ENCODE measurements around the gene RIC8B.

The RIC8B gene

DNA sequence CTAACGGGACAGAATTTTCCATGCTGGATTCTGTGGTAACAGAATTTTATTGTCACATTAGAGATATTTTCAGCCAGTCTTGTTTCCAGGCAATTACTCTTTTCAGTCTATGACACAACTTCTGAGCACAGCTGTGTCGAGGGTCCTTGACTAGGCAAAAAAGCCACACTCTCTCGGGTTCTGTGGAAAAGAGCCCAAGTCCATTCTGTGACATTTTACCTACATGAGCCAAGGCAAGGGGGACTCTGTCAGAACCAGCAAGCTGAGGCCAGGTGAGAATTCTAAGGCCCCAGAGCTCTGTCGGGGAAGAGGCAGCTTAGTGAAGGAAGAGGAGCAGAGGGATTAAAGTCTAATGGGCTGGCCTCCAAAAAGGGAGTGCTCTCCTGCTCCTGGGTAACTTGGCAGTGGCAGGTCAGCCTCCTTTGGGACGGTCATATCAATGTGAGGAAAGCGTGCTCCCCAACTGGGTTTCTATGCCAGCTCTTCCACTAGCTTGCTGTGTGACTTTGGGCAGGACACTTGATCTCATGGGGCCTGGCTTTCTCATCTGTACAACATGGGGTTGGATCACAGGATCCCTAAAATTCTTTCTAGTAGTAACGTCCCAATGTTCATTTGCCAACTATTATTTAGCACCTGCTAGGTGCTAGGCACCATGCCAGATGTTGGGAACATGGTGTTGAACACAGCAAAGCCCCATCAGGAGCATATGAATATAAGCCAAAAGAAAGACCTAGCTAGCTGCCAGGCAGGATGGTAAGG, 16.0 kb upstream of the RIC8B start:
- DNase-seq, result no peak

- no peak for DNase-seq
Measured at GRCh38 chr12:106759526-106760183, 14.8 kb upstream of the RIC8B start.

DNA sequence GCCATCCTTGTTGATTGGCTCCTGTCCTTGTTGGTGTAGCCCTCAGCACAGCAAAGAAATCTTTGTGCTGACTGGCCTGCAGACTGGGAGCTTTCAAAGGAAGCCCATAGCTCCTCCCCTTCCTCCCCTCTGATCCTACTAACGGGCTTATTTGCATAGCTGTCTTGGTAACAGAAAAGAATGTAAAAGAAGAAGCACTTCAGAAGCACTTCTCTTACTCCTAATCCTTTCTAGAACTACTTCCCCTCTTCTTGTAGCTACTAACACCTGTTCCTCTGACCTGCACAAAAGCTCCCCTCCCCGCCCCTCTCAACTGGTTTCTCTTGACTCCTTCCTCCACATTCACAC, 14.3 kb upstream of the RIC8B start:
- DNase-seq, result no peak

- no peak for DNase-seq
Measured at GRCh38 chr12:106764220-106764619, 10.3 kb upstream of the RIC8B start.

GRCh38 chr12:106764738-106765137, 9.7 kb upstream of the RIC8B start:
- DNase-seq, result no peak

DNA sequence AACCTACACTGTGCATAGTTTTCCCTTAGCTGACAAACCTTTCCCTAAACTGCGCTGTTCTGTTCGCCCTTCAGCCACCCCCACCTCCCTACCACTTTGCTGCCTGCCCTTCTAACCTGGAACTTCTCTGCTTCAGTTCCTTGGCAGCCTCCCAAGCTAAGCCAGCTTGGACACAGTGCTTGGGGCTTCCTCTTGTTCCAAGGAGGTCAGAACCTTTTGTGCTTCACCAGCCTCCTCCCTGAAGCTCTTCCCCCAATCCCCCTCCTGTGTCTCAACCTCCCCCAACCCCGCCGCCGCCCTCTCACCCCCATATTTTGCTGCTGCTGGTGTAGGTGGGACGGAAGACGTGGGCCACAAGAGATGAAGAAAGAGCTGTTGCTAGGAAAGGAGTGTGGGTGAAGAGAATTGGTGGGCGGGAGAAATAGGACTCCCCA, 8.1 kb upstream of the RIC8B start:
- DNase-seq, result no peak

DNA sequence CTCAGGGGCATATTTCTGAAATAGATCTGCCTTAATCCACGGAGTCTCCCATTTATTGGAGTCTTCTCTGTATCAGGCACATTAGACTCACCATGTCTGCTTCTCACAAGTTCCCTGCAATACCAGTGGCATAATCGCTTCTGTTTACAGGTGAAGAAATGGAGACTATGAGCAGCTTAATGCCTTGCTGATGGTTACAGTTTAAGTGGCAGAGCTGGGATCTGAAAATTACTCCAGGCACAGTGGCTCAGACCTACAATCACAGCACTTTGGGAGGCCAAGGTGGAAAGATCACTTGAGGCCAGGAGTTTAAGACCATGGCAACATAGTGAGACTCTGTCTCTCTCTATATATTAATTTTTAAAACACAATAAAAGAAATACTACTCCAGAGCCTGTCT, 7.3 kb upstream of the RIC8B start:
- no peak for DNase-seq

DNA sequence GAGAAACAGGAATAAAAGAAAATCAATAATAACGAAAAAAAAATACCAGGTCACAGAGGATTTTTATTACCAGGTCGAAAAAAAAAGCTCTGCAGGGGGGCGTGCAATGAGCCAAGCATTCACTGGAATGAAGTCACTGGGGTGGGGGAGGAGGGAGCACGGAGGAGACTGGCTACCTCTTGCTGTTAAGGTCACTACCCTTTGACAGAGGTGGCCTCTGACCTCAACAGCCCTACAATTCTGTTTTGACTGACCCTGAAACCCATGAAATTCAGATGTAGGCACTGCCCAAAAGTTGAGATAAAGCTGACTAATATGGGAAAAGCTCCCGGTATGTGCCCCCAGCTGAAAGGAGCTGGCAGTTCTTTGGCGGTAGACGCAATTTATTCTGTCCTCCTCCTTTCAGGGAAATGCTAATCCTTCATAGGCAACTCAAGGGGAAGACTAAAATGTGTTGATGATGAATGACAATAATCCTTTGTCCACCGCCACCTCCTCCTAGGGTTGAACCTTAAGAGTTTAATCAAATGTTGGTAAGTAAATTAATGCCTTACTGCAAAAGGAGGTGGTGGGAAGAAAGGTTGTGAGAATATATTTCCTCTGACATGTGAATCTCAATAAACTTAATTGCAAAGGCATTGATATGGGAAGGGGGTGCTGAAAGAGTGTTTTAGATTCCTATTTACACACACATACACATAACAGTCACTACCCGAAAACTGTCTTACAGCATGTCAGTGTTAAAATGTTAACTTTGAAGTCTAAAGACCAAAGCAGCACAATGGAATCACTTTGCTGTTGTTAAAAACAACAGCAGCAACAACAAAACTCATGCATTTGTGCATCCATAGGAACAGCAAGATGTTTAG, 6.3 kb upstream of the RIC8B start:
- DNase-seq, result no peak

DNA sequence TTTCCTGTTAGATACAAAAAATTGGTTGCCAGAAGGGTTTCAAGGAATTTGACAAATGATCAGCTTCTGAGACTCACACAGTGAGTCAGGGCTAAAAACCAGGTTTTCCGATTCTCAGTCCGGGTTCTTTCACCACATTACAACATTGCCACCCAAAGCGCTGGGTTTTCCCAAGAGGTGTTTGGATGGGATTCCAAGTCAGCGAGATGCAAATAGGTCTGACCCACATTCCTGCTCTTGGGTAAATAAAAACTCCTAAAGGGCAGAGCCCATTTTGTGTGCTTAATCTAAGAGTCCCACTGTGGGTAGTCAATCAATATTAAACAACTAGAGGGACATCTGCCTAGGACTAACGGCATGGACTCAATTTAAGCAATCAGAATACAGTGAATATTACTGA, 5.4 kb upstream of the RIC8B start:
- DNase-seq, result no peak

DNA sequence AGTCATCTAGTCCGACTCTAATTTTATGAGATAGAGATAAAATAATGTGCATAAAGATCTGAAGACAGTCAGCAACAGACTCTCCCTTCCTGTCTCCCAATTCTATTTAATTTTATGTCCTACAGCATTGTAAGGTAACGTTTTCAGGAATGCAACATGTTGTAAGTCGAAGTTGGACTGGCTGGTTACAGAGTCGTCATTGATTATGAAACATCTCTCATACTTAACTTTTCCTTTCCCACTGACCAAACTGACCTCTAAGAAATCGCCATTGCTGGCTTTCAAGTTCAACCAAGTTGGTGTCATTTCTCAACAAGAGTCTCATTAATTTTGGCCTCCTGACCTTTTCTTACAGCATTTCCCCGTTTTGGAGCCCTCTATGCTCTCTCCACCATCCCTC, 4.9 kb upstream of the RIC8B start:
- DNase-seq, result no peak

GRCh38 chr12:106771425-106771824, 3.1 kb upstream of the RIC8B start:
- no peak for DNase-seq

- no peak for DNase-seq
Measured at GRCh38 chr12:106773286-106774004, 1.0 kb upstream of the RIC8B start.

DNA sequence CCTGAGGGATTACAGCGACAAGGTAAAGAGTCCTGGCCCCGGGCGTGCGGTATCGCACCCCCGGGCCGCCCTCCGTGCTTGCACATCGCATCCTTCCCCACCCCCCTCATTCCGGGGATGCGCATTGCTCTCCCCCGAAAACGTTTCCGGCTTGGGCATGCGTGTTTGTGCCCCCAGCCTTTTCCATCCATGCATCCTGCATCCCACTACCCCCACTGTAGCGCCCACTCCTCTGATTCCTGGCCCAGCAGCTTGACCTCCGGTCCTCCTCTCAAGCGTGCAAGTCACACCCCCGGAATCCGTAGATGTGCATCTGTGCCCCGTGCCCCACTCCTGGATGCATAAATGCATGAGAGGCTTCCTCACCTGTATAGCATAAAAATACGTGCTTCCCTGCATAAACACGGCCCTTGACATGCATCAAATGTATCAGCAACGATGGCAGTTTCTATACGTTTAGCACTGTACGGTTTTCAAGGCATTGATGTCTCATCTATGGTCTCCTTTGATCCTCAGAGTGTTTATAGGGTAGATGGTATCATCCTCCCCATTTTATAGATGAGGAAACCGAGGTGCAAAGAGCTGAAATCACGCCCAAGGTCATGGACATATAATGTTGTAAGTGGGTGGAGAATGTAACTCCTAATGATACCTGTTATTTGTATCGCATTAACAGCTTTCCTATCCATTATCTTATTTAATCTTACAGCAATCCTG, 484 bp downstream of the RIC8B start:
- no peak for DNase-seq

DNA sequence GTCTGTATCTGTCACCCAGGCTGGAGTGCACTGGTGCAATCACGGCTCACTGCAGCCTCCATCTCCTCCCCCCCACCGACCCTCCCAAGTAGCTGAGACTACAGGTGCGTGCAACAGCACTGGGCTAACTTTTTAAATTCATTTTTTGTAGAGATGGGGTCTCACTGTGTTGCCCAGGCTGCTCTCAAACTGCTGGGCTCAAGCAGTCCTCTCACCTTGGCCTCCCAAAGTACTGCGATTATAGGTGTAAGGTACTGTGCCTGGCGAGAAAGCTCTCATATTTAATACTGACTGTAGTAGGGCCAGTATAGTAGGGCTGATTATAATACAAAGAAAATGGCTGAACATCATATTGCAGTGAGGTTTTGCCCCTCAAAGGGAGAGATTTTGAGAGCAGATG, 2.4 kb downstream of the RIC8B start:
- no peak for DNase-seq

- DNase-seq, result no peak
Measured at GRCh38 chr12:106780010-106780631, 5.6 kb downstream of the RIC8B start.

- DNase-seq, result no peak
Measured at GRCh38 chr12:106782619-106783018, 8.1 kb downstream of the RIC8B start.

DNA sequence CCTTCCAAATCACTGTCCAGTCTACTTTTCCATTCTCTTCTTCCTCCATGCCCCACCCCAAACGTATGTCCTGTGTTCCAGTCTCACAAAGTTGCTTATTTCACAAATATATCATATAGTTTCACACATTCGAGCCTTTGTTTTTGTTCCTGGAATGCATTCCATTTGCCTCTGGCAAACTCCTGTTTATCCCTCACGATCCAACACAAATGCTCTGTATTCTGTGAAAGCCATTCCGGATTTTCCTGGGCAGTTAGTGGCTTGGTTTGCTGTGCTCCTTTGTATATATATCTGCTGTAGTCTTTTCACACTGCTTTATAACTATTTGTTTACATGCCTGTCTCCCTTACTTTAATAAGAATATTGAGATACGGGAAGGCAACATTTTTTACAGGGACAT, 9.0 kb downstream of the RIC8B start:
- DNase-seq, result no peak

DNA sequence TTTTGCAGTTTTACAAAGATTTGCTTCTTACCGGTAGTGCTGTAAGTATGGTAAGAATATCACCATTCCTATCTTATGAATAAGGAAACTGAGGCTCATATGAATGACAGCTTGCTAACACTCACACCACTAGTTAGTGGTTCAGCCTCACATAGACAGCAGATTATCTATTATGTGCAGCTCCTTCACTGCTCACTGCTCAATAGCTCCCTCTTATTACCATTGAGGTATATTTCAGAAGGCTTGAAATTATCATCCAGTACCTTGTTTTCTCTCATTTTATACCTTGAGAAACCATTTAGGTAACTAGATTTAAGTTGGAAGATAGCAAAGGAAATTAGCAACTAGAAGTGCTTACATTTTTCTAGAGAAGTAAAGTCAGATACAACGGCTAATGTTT, 15.5 kb downstream of the RIC8B start:
- DNase-seq, result no peak

GRCh38 chr12:106791531-106791930, 17.0 kb downstream of the RIC8B start:
- DNase-seq, result no peak

GRCh38 chr12:106794369-106794768, 19.9 kb downstream of the RIC8B start:
- DNase-seq, result no peak

DNA sequence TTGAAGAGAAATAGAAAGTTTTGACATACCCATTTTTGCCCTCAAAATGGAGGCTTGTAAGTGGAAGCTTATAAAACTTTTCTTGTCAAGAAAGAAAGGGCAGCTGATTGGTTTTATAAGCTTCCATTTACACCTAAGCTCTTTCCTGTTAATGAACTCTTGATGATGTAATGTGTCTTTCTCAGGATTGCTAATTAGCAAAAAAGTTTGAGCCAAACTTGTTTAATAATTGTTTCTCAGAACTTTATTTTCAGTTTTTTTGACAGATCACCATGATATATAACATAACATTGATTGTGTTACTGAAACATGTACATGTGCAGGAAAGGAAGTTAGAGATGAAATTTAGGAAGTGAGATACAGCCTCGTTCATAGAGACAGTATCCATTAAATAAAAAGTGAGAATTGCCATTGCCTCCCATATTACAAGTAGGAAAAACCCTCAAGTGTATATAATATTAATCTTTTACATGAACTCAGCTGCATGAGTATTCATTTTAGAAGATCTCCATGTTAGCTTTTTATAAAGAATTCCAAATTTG, 26.8 kb downstream of the RIC8B start:
- DNase-seq, result no peak
